H9 (cell line): ENCODE data around the gene PRSS1. TPM values are rescaled to one million over a fixed set of nuclear protein-coding genes. Genes with fewer than 3 reads are reported as not detected.

Source experiments
- DNase-seq: peaks from one replicate; pipeline ENCODE4 v3.0.0-alpha.2; 2017
- H2AFZ ChIP-seq: one replicate; pipeline ENCODE4 v1.6.1; 2013; ENCODE audit warnings: mild to moderate bottlenecking, low read length, control low read depth, moderate library complexity
- H2AK5ac ChIP-seq: 2 replicates; pipeline ENCODE4 v1.6.1; 2013; ENCODE audit warnings: low read length, control low read depth, mixed read lengths; ENCODE audit not compliant: insufficient read length
- H2BK120ac ChIP-seq: one replicate; pipeline ENCODE4 v1.6.1; 2013; ENCODE audit warnings: low read depth, mild to moderate bottlenecking, low read length, control low read depth, inconsistent platforms; ENCODE audit not compliant: poor library complexity, severe bottlenecking
- H2BK12ac ChIP-seq: 2 replicates; pipeline ENCODE4 v1.6.1; 2013; ENCODE audit warnings: low read length, control low read depth, mixed read lengths, low read depth; ENCODE audit not compliant: insufficient read length
- H2BK15ac ChIP-seq: 2 replicates; pipeline ENCODE4 v1.6.1; 2013; ENCODE audit warnings: low read depth, low read length, control low read depth
- H2BK20ac ChIP-seq: one replicate; pipeline ENCODE4 v1.6.1; 2013; ENCODE audit warnings: low read depth, mild to moderate bottlenecking, low read length, control low read depth, inconsistent platforms; ENCODE audit not compliant: poor library complexity, severe bottlenecking
- H2BK5ac ChIP-seq: 2 replicates; pipeline ENCODE4 v1.6.1; 2013; ENCODE audit warnings: low read length, control low read depth, mixed read lengths; ENCODE audit not compliant: insufficient read length
- H3K14ac ChIP-seq: 2 replicates; pipeline ENCODE4 v1.6.1; 2013; ENCODE audit warnings: low read length, control low read depth; ENCODE audit not compliant: insufficient read depth
- H3K18ac ChIP-seq: 2 replicates; pipeline ENCODE4 v1.6.1; 2013; ENCODE audit warnings: low read depth, mild to moderate bottlenecking, mixed read lengths, low read length, control low read depth; ENCODE audit not compliant: insufficient read length
- H3K23ac ChIP-seq: 2 replicates; pipeline ENCODE4 v1.6.1; 2013; ENCODE audit warnings: low read length, control low read depth, mixed read lengths, low read depth; ENCODE audit not compliant: insufficient read length
- H3K23me2 ChIP-seq: 2 replicates; pipeline ENCODE4 v1.6.1; 2013; ENCODE audit warnings: low read depth, mild to moderate bottlenecking, mixed read lengths, low read length, control low read depth; ENCODE audit not compliant: insufficient read length, poor library complexity, severe bottlenecking
- H3K27ac ChIP-seq: 2 replicates; pipeline ENCODE4 v1.5.1; 2013; ENCODE audit warnings: low read length, control low read depth, mixed read lengths, low read depth; ENCODE audit not compliant: insufficient read length
- H3K27me3 ChIP-seq: 2 replicates; pipeline ENCODE4 v1.6.1; 2013; ENCODE audit warnings: low read length, control low read depth, inconsistent platforms; ENCODE audit not compliant: insufficient read depth
- H3K4ac ChIP-seq: 2 replicates; pipeline ENCODE4 v1.6.1; 2013; ENCODE audit warnings: low read depth, mild to moderate bottlenecking, control low read depth, inconsistent platforms, low read length, moderate library complexity
- H3K4me1 ChIP-seq: 2 replicates; pipeline ENCODE4 v1.6.1; 2013; ENCODE audit warnings: low read length, control low read depth, inconsistent platforms; ENCODE audit not compliant: insufficient read depth
- H3K4me2 ChIP-seq: 2 replicates; pipeline ENCODE4 v1.6.1; 2013; ENCODE audit warnings: low read length, control low read depth, mixed read lengths; ENCODE audit not compliant: insufficient read length, insufficient read depth
- H3K56ac ChIP-seq: 2 replicates; pipeline ENCODE4 v1.6.1; 2013; ENCODE audit warnings: low read depth, mild to moderate bottlenecking, mixed read lengths, low read length, control low read depth; ENCODE audit not compliant: insufficient read length
- H3K79me1 ChIP-seq: 2 replicates; pipeline ENCODE4 v1.6.1; 2013; ENCODE audit warnings: low read depth, mild to moderate bottlenecking, moderate library complexity, low read length, control low read depth, inconsistent platforms; ENCODE audit not compliant: insufficient read depth, poor library complexity, severe bottlenecking
- H3K79me2 ChIP-seq: 2 replicates; pipeline ENCODE4 v1.6.1; 2013; ENCODE audit warnings: low read length, control low read depth, inconsistent platforms; ENCODE audit not compliant: insufficient read depth
- H3K9ac ChIP-seq: 2 replicates; pipeline ENCODE4 v1.6.1; 2013; ENCODE audit warnings: low read length, control low read depth, mixed read lengths; ENCODE audit not compliant: insufficient read length; ENCODE audit errors: extremely low read depth
- H3K9me3 ChIP-seq: one replicate; pipeline ENCODE4 v1.6.1; 2013; ENCODE audit warnings: low read depth, low read length, inconsistent platforms; ENCODE audit not compliant: control insufficient read depth
- H3T11ph ChIP-seq: one replicate; pipeline ENCODE4 v1.6.1; 2013; ENCODE audit warnings: mild to moderate bottlenecking, low read length, control low read depth, inconsistent platforms
- H4K20me1 ChIP-seq: one replicate; pipeline ENCODE4 v1.6.1; 2013; ENCODE audit not compliant: control insufficient read depth, insufficient read length, insufficient read depth
- H4K5ac ChIP-seq: 2 replicates; pipeline ENCODE4 v1.6.1; 2013; ENCODE audit warnings: low read depth, mild to moderate bottlenecking, mixed read lengths, low read length, control low read depth; ENCODE audit not compliant: insufficient read length
- H4K8ac ChIP-seq: replicated peaks from 2 replicates; pipeline ENCODE4 v1.6.1; 2013; ENCODE audit warnings: low read length, control low read depth, mixed read lengths, low read depth; ENCODE audit not compliant: insufficient read length
- H4K91ac ChIP-seq: 2 replicates; pipeline ENCODE4 v1.6.1; 2013; ENCODE audit warnings: low read depth, mild to moderate bottlenecking, moderate library complexity, mixed read lengths, low read length, control low read depth; ENCODE audit not compliant: insufficient read length
- H3K27ac Mint-ChIP-seq, 3 experiments: 2 replicates in 2 of 3; 3 replicates in 1 of 3; pipeline ENCODE4 v1.8.0; 2020 to 2021; ENCODE audit warnings: mixed read lengths in 3 of 3, mild to moderate bottlenecking in 1 of 3, moderate library complexity in 1 of 3
- H3K27me3 Mint-ChIP-seq: 2 replicates; pipeline ENCODE4 v1.8.0; 2021; ENCODE audit warnings: low read depth, mild to moderate bottlenecking, moderate library complexity, mixed read lengths
- H3K36me3 Mint-ChIP-seq, 3 experiments: 2 replicates in 2 of 3; 3 replicates in 1 of 3; pipeline ENCODE4 v1.8.0; 2020 to 2021; ENCODE audit warnings: low read depth in 3 of 3, mixed read lengths in 3 of 3; ENCODE audit not compliant: insufficient read depth in 1 of 3
- H3K4me1 Mint-ChIP-seq, 2 experiments: 2 replicates each; pipeline ENCODE4 v1.8.0; 2020; ENCODE audit warnings: mixed read lengths in 2 of 2
- H3K4me3 Mint-ChIP-seq, 2 experiments: 2 replicates in 1 of 2; 3 replicates in 1 of 2; pipeline ENCODE4 v1.8.0; 2020 to 2021; ENCODE audit warnings: mild to moderate bottlenecking in 2 of 2, mixed read lengths in 2 of 2, moderate library complexity in 1 of 2
- H3K9me3 Mint-ChIP-seq, 2 experiments: 2 replicates in 1 of 2; 3 replicates in 1 of 2; pipeline ENCODE4 v1.8.0; 2020; ENCODE audit warnings: mild to moderate bottlenecking in 2 of 2, mixed read lengths in 2 of 2, moderate library complexity in 1 of 2
- WGBS: extraction: QIAGEN DNeasy Blood & Tissue Kit; methylation state at CpG from one replicate; pipeline ENCODE4 v1.1.7; 2013; ENCODE audit warnings: missing lambda C conversion rate, low lambda C conversion rate, mixed read lengths; ENCODE audit not compliant: insufficient read length; ENCODE audit errors: extremely low coverage; 5-methylcytosine and 5-hydroxymethylcytosine counted together
- total RNA-seq: library from RNA; stranded (reverse); gene quantifications from 2 replicates; pipeline ENCODE4 v1.2.1, GENCODE V29; 2021
- TF ChIP-seq, protein P1 (sequence below): fragments of 200-600 bp; sonication (generic); conservative IDR thresholded peaks from 3 replicates; pipeline ENCODE4 v1.8.0; 2021; ENCODE audit warnings: antibody characterized with exemption, mild to moderate bottlenecking

The PRSS1 gene
- total RNA-seq, 1 experiment from 2014 or later: not detected

DNA sequence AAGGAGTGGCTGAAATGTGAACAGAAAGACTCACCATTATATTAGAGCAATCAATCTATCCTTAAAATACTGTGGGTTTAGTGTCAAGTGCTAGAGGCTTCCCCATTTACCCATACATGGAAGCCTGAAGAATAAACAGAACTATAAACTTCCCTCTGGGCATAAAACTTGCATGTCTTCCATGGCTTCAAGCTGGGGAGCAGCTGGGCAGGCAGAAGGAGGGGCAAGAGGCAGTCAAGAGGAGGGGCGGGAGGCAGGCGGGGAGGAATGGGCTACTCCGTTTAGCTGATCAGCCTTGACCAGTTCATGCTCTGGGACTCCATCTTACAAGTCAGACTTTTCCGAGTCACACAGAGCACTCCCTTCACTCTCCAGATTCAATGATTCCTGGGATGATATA lies 3.5 kb upstream of the PRSS1 start:
- no peak overlapping the region for H2BK5ac ChIP-seq
- H2BK15ac ChIP-seq: no peak overlapping the region
- H3K4me1 ChIP-seq: no peaks in the 10 kb centered on the region; the same call in 1 of the 2 replicates
- no peaks in the 10 kb centered on the region for H3K79me2 ChIP-seq
- H3K4me3 Mint-ChIP-seq: no peak overlapping the region
- no peaks in the 10 kb centered on the region for H3K9me3 ChIP-seq
- H3K79me1 ChIP-seq: no peaks in the 10 kb centered on the region
- H3K9me3 Mint-ChIP-seq: no peaks in the 10 kb centered on the region; a peak in 1 of 5 replicates
- no peak overlapping the region for H3K27ac Mint-ChIP-seq
- no peak overlapping the region for H3K14ac ChIP-seq
- H3K36me3 Mint-ChIP-seq: no peaks in the 10 kb centered on the region
- no peak overlapping the region for H3K4me2 ChIP-seq
- H4K91ac ChIP-seq: no peak overlapping the region
- H3K56ac ChIP-seq: no peak overlapping the region
- peaks cover 2% of the 10 kb centered on the region for H3K27me3 Mint-ChIP-seq
- H3T11ph ChIP-seq: no peak overlapping the region
- H3K4ac ChIP-seq: no peak overlapping the region
- H2BK20ac ChIP-seq: no peak overlapping the region
- H4K5ac ChIP-seq: no peak overlapping the region
- H4K8ac ChIP-seq: no peak overlapping the region
- H3K27ac ChIP-seq: no peak overlapping the region
- no peaks in the 10 kb centered on the region for H3K27me3 ChIP-seq
- no peak for DNase-seq
- H4K20me1 ChIP-seq: no peaks in the 10 kb centered on the region
- no peak overlapping the region for H3K9ac ChIP-seq
- H2AFZ ChIP-seq: no peak overlapping the region
- TF ChIP-seq, protein P1, sequence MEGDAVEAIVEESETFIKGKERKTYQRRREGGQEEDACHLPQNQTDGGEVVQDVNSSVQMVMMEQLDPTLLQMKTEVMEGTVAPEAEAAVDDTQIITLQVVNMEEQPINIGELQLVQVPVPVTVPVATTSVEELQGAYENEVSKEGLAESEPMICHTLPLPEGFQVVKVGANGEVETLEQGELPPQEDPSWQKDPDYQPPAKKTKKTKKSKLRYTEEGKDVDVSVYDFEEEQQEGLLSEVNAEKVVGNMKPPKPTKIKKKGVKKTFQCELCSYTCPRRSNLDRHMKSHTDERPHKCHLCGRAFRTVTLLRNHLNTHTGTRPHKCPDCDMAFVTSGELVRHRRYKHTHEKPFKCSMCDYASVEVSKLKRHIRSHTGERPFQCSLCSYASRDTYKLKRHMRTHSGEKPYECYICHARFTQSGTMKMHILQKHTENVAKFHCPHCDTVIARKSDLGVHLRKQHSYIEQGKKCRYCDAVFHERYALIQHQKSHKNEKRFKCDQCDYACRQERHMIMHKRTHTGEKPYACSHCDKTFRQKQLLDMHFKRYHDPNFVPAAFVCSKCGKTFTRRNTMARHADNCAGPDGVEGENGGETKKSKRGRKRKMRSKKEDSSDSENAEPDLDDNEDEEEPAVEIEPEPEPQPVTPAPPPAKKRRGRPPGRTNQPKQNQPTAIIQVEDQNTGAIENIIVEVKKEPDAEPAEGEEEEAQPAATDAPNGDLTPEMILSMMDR: no peak
- H3K18ac ChIP-seq: no peak overlapping the region
- no CpG with 5 or more reads among the region's 4 CpGs for WGBS
- H2AK5ac ChIP-seq: no peak overlapping the region
- no peak overlapping the region for H2BK120ac ChIP-seq
- H2BK12ac ChIP-seq: no peak overlapping the region
- H3K23me2 ChIP-seq: no peaks in the 10 kb centered on the region
- H3K4me1 Mint-ChIP-seq: peaks cover 0 to 4% of the 10 kb centered on the region in 2 experiments; a peak in 1 of 4 replicates
- H3K23ac ChIP-seq: no peak overlapping the region
